Esophagus muscularis mucosa (tissue), 4 donors: ENCODE data around the gene SCRN2. TPM values are rescaled to one million over a fixed set of nuclear protein-coding genes. Genes with fewer than 3 reads are reported as not detected.

ENCODE experiments used
- DNase-seq: peaks from one replicate; pipeline ENCODE4 v3.0.0-alpha.2; 2017; ENCODE audit errors: extremely low spot score
- H3K27ac ChIP-seq, 4 donors: fragments of 200-600 bp; sonication (generic); replicated peaks in 1 of 4; 1 replicate in 3 of 4; 2 replicates in 1 of 4; pipeline ENCODE4 v1.5.1; 2016 to 2019; ENCODE audit warnings: mild to moderate bottlenecking in 1 of 4
- H3K27me3 ChIP-seq, 4 donors: fragments of 200-600 bp; sonication (generic); one replicate each; pipeline versions ENCODE4 v1.5.1 to v1.6.0; 2016 to 2019
- H3K36me3 ChIP-seq, 4 donors: fragments of 200-600 bp; sonication (generic); one replicate each; pipeline ENCODE4 v1.5.1; 2016 to 2019
- H3K4me1 ChIP-seq, 4 donors: fragments of 200-600 bp; sonication (generic); one replicate each; pipeline ENCODE4 v1.5.1; 2016 to 2019
- H3K4me3 ChIP-seq, 4 donors: fragments of 200-600 bp; sonication (generic); 1 replicate in 2 of 4; 2 replicates in 2 of 4; pipeline ENCODE4 v1.5.1; 2016 to 2019; ENCODE audit warnings: mild to moderate bottlenecking in 4 of 4, moderate library complexity in 1 of 4
- H3K9me3 ChIP-seq, 4 donors: fragments of 200-600 bp; sonication (generic); 1 replicate in 3 of 4; 2 replicates in 1 of 4; pipeline ENCODE4 v1.5.1; 2016 to 2019
- EP300 ChIP-seq: sonication (generic); formaldehyde crosslinking; IDR thresholded peaks from one replicate; pipeline ENCODE4 v1.6.1; 2017; ENCODE audit warnings: antibody characterized with exemption
- POLR2A ChIP-seq: fragments of 450-650 bp; IDR thresholded peaks from one replicate; pipeline ENCODE4 v1.6.1; 2017; ENCODE audit warnings: antibody characterized with exemption, moderate library complexity, mild to moderate bottlenecking, low read depth
- POLR2AphosphoS5 ChIP-seq, 2 donors: sonication (generic); formaldehyde crosslinking; IDR thresholded peaks; one replicate each; pipeline ENCODE4 v1.6.1; 2017; ENCODE audit warnings: antibody characterized with exemption in 2 of 2
- WGBS: methylation state at CpG from one replicate; pipeline ENCODE4 v1.1.5; 2018; 5-methylcytosine and 5-hydroxymethylcytosine counted together
- intact Hi-C: fragments of 100-400 bp; cut with DNase I; formaldehyde crosslinking; loops from one replicate; pipeline ENCODE4 v1.15.1; 2023
- total RNA-seq, 4 donors: library from RNA; depleted of rRNA; stranded (reverse); fragments of >200 nt; gene quantifications; one replicate each; pipeline versions ENCODE4 v1.1.0 to v1.2.1, GENCODE V29; 2016
- TF ChIP-seq, protein P1 (sequence below), 3 experiments: fragments of 200-600 bp in 2 of 3; fragments of 450-650 bp in 1 of 3; sonication (generic) in 2 of 3; IDR thresholded peaks; one replicate each; pipeline ENCODE4 v1.5.1; 2017 to 2019; ENCODE audit warnings: antibody characterized with exemption in 3 of 3, mild to moderate bottlenecking in 2 of 3, moderate library complexity in 1 of 3

SCRN2 gene
- total RNA-seq, 4 donors from 2014 or later, result 9.6 to 34.0 (median 23.1) TPM

DNA sequence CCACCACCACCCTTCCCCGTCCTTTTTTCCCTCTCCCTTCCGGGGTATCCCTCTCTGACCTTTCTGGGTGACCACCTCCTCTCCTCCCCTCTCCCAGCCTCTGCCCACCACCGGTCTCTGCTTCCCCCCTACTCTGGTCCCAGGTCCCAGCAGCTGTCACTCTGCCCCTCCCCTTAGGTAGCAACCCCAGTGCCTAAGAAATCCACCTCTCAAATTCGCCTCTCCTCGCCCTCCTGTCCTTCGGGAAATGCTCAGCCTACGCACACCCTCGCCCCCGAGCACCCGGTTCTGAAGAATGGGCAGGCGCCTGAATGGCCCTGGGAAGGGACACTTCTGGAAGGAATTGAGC is 10.7 kb upstream of the SCRN2 start:
- Histone ChIP-seq H3K4me3 (no peak overlapping the region), H3K27ac (no peak overlapping the region), H3K4me1 (peaks cover 15 to 42% (median 34%) of the 10 kb centered on the region in 4 donors), H3K27me3 (peaks cover 11 to 100% (median 72%) of the 10 kb centered on the region in 4 donors), H3K36me3 (no peaks in the 10 kb centered on the region), H3K9me3 (no peaks in the 10 kb centered on the region)
- DNase-seq, result no peak
- no peak for TF ChIP-seq EP300
- TF ChIP-seq, protein P1, sequence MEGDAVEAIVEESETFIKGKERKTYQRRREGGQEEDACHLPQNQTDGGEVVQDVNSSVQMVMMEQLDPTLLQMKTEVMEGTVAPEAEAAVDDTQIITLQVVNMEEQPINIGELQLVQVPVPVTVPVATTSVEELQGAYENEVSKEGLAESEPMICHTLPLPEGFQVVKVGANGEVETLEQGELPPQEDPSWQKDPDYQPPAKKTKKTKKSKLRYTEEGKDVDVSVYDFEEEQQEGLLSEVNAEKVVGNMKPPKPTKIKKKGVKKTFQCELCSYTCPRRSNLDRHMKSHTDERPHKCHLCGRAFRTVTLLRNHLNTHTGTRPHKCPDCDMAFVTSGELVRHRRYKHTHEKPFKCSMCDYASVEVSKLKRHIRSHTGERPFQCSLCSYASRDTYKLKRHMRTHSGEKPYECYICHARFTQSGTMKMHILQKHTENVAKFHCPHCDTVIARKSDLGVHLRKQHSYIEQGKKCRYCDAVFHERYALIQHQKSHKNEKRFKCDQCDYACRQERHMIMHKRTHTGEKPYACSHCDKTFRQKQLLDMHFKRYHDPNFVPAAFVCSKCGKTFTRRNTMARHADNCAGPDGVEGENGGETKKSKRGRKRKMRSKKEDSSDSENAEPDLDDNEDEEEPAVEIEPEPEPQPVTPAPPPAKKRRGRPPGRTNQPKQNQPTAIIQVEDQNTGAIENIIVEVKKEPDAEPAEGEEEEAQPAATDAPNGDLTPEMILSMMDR (IDR thresholded peaks at IDR 0.05), result no peak
- TF ChIP-seq POLR2A, result no peak
- TF ChIP-seq POLR2AphosphoS5 (IDR thresholded peaks at IDR 0.05), result no peak
- intact Hi-C loops, result no loop called here
- WGBS, result 38% methylated on average over 11 of the region's 11 CpGs

DNA sequence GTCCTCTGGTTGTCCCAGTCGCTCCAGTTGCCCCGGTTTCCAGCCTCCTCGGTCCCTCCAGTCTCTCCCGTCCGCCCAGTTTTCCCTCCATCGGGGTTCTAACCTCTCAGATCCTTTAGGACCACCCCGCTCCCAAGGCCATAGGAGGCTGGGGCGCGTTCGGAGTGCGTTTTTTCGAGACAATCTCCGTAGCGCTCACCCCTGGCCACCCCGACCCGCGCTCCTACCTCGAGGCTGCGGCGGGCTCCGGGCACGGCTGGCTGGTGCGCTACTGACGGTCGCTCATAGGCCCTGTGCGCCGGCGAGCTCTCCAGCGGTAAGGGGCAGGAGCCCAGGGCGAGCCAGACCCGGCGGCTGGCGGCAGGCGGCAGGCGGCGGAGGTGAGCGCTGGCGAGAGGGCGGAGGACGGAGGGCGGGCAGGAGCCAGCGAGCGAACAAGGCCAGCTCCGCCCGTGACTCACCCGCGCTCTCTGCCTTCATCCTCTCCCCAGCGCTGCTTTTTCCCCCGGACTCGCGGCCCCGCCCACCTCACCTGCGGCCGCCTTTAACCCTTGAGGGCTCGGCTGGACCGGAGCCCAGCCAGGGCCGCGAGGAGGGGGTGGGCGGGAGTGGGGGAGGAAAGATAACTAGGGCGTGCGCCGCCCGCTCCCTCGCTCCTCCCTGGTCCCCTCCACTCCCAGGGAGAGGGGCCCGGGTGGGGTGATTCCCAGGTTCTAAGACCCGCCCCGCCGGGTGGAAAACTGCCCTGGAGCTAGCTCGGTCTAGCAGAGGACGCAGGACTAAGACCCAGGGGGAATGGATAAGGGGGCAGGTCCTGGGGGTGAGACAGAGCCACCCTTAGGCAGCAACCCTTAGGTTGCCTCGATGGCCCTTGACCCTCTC is 9.9 kb upstream of the SCRN2 start, which contains the start of gene SP6:
Gene SP6 (minus strand): TSS at position 472 of the 882 bp plus-strand sequence. CDS start 2,734 bp downstream, outside the sequence.
- peak; percentile 7 to 21 for TF ChIP-seq POLR2AphosphoS5 (IDR thresholded peaks at IDR 0.05)
- TF ChIP-seq, protein P1 (IDR thresholded peaks at IDR 0.05), result peak in 1 of 3 experiments; percentile 20
- TF ChIP-seq EP300, result no peak
- no peak for TF ChIP-seq POLR2A
- intact Hi-C loops, result no loop called here
- no peaks in the 10 kb centered on the region for H3K9me3 ChIP-seq
- no peak for DNase-seq
- no peak within 1 kb of the TSS for H3K27ac ChIP-seq
- peaks cover 15 to 44% (median 34%) of the 10 kb centered on the region in 4 donors for H3K4me1 ChIP-seq
- 6% methylated on average over 55 of the region's 71 CpGs for WGBS
- peaks cover 11 to 100% (median 75%) of the 10 kb centered on the region in 4 donors for H3K27me3 ChIP-seq
- H3K36me3 ChIP-seq, result no peaks in the 10 kb centered on the region
- H3K4me3 ChIP-seq, result peak within 1 kb of the TSS; percentile 38 to 54 (median 42)

DNA sequence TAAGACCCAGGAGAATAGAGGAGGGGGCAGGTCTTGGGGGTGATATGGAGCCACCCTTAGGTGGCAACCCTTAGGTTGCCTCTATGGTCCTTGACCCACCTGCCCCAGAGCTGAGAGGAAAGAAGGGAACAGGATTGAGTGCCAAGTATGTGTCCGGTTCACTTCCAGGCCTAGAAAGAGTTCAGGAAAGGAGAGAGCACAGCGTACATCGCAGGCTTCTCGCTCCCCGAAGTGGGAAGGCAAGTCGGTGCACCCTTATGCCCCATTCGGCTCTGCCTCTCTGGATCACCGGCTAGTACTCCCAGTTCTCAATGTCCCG is 9.3 kb upstream of the SCRN2 start:
- Histone ChIP-seq H3K27me3 (peaks cover 11 to 100% (median 76%) of the 10 kb centered on the region in 4 donors), H3K27ac (no peak overlapping the region), H3K9me3 (no peaks in the 10 kb centered on the region), H3K4me1 (peaks cover 15 to 44% (median 34%) of the 10 kb centered on the region in 4 donors), H3K36me3 (no peaks in the 10 kb centered on the region), H3K4me3 (peak overlapping the region; percentile 38 to 54 (median 42))
- DNase-seq, result no peak
- intact Hi-C loops, result no loop called here
- no peak for TF ChIP-seq POLR2A
- no peak for TF ChIP-seq POLR2AphosphoS5 (IDR thresholded peaks at IDR 0.05)
- TF ChIP-seq EP300, result no peak
- TF ChIP-seq, protein P1 (IDR thresholded peaks at IDR 0.05), result no peak
- WGBS, result 90% methylated on average over 2 of the region's 9 CpGs

DNA sequence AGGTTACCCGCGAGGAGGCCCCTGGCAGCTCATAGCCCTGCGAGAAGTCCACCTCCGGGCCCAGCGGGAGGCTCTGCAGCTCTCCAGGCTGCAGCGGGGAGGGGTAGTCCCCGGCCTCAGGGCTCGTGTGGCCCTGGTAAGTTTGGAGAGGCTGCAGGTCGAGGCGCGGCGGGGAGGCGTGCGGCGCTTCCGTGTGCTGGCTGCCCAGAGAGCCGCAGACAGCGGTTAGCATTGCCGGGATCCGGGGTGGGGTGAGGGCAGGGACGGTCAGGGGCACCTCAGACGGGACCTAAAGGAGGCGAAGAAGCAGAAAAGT is 7.1 kb upstream of the SCRN2 start:
- H3K4me1 ChIP-seq, result peaks cover 15 to 49% (median 38%) of the 10 kb centered on the region in 4 donors
- H3K9me3 ChIP-seq, result no peaks in the 10 kb centered on the region
- no peaks in the 10 kb centered on the region for H3K36me3 ChIP-seq
- intact Hi-C loops, result loop anchor here (10.0 kb wide), 3 partner anchors 97 to 167 kb away; partner anchors contain the start of genes CDK5RAP3 and PNPO
- H3K27me3 ChIP-seq, result peaks cover 11 to 87% (median 57%) of the 10 kb centered on the region in 4 donors
- 48% methylated on average over 17 of the region's 23 CpGs for WGBS
- no peak overlapping the region for H3K27ac ChIP-seq
- DNase-seq, result no peak
- no peak overlapping the region for H3K4me3 ChIP-seq
- TF ChIP-seq POLR2AphosphoS5 (IDR thresholded peaks at IDR 0.05) (no peak), POLR2A (no peak), EP300 (no peak)
- TF ChIP-seq, protein P1 (IDR thresholded peaks at IDR 0.05), result no peak
